DOHH2 (cell line): ENCODE results near the gene COL13A1.

Experiments used
- H3F3A ChIP-seq: fragments of 200-600 bp; sonication (generic), shearing (Covaris generic); 2 replicates; pipeline ENCODE4 v1.6.0; 2016; ENCODE audit warnings: antibody characterized with exemption, mild to moderate bottlenecking; ENCODE audit not compliant: control insufficient read depth, insufficient read depth
- H3K27ac ChIP-seq: fragments of 200-600 bp; sonication (generic); 2 replicates; pipeline ENCODE4 v1.5.1; 2014; ENCODE audit warnings: low read depth, mild to moderate bottlenecking, low read length, moderate library complexity
- H3K27me3 ChIP-seq: fragments of 200-600 bp; sonication (generic); 2 replicates; pipeline ENCODE4 v1.6.1; 2014; ENCODE audit warnings: mild to moderate bottlenecking, low read length, mixed read lengths; ENCODE audit not compliant: control insufficient read depth
- H3K36me3 ChIP-seq: fragments of 200-600 bp; sonication (generic); 2 replicates; pipeline ENCODE4 v1.6.1; 2014; ENCODE audit warnings: mild to moderate bottlenecking, low read length, moderate library complexity, mixed read lengths; ENCODE audit not compliant: control insufficient read depth
- H3K4me1 ChIP-seq: fragments of 200-600 bp; sonication (generic); 2 replicates; pipeline ENCODE4 v1.6.1; 2014; ENCODE audit warnings: mild to moderate bottlenecking, low read length, mixed read lengths; ENCODE audit not compliant: control insufficient read depth
- H3K4me2 ChIP-seq: fragments of 200-600 bp; sonication (generic); 2 replicates; pipeline ENCODE4 v1.6.0; 2014; ENCODE audit warnings: mild to moderate bottlenecking, low read length, moderate library complexity
- H3K4me3 ChIP-seq: fragments of 200-600 bp; sonication (generic); 2 replicates; pipeline ENCODE4 v1.5.1; 2014; ENCODE audit warnings: mild to moderate bottlenecking, low read length, mixed read lengths
- H3K79me2 ChIP-seq: fragments of 200-600 bp; sonication (generic); 2 replicates; pipeline ENCODE4 v1.6.1; 2014; ENCODE audit warnings: mild to moderate bottlenecking, low read length, mixed read lengths; ENCODE audit not compliant: control insufficient read depth
- H3K9me2 ChIP-seq: fragments of 200-600 bp; sonication (generic); replicated peaks from 2 replicates; pipeline ENCODE4 v1.6.1; 2014; ENCODE audit warnings: mild to moderate bottlenecking, low read length, mixed read lengths; ENCODE audit not compliant: control insufficient read depth
- H3K9me3 ChIP-seq: fragments of 200-600 bp; sonication (generic); 2 replicates; pipeline ENCODE4 v1.6.1; 2014; ENCODE audit warnings: antibody characterized with exemption, low read length, mixed read lengths; ENCODE audit not compliant: control insufficient read depth, insufficient read depth
- H4K20me1 ChIP-seq: fragments of 200-600 bp; sonication (generic); 2 replicates; pipeline ENCODE4 v1.6.0; 2014; ENCODE audit warnings: low read depth, mild to moderate bottlenecking, antibody characterized with exemption, low read length, moderate library complexity; ENCODE audit not compliant: control insufficient read depth, insufficient read depth
- EZH2phosphoT487 ChIP-seq: fragments of 200-600 bp; sonication (generic); IDR thresholded peaks from 2 replicates; pipeline ENCODE4 v1.6.1; 2017; ENCODE audit warnings: borderline replicate concordance, mild to moderate bottlenecking, antibody characterized with exemption, low read length, moderate library complexity, mixed read lengths
- TF ChIP-seq, protein P1 (sequence below): fragments of 200-600 bp; sonication (generic); IDR thresholded peaks from one replicate; pipeline ENCODE4 v1.5.1; 2014; ENCODE audit warnings: antibody characterized with exemption, mild to moderate bottlenecking, low read depth, low read length; ENCODE audit not compliant: poor library complexity, severe bottlenecking

The COL13A1 gene

DNA sequence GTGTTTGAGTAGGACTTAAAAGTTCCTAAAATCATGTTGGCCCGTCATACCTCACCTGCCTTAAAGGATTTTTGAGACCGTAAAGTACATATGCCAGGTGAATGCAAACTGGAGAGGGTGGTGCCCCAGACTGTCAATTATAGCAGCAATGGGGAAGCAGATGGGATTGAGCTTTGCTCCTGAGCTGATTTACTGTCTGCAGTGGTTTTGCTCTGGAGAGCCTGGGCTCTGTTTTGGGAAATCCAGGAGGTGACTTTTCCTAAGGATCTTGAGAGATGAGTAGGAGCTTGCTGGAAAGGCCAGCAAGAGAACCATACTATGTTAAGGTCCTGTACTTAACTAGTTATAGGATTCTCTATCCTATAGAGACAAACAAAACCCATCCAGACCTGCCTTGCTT lies 43.0 kb downstream of the COL13A1 start:
- H3K36me3 ChIP-seq = no peaks in the 10 kb centered on the region
- H3K9me2 ChIP-seq = no peaks in the 10 kb centered on the region
- H3K4me3 ChIP-seq = no peak overlapping the region
- H3F3A ChIP-seq = no peaks in the 10 kb centered on the region
- no peak for TF ChIP-seq EZH2phosphoT487
- TF ChIP-seq, protein P1, sequence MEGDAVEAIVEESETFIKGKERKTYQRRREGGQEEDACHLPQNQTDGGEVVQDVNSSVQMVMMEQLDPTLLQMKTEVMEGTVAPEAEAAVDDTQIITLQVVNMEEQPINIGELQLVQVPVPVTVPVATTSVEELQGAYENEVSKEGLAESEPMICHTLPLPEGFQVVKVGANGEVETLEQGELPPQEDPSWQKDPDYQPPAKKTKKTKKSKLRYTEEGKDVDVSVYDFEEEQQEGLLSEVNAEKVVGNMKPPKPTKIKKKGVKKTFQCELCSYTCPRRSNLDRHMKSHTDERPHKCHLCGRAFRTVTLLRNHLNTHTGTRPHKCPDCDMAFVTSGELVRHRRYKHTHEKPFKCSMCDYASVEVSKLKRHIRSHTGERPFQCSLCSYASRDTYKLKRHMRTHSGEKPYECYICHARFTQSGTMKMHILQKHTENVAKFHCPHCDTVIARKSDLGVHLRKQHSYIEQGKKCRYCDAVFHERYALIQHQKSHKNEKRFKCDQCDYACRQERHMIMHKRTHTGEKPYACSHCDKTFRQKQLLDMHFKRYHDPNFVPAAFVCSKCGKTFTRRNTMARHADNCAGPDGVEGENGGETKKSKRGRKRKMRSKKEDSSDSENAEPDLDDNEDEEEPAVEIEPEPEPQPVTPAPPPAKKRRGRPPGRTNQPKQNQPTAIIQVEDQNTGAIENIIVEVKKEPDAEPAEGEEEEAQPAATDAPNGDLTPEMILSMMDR = no peak
- no peaks in the 10 kb centered on the region for H3K4me1 ChIP-seq
- no peaks in the 10 kb centered on the region for H3K79me2 ChIP-seq
- H3K27me3 ChIP-seq = peaks cover 22% of the 10 kb centered on the region
- no peaks in the 10 kb centered on the region for H4K20me1 ChIP-seq
- no peaks in the 10 kb centered on the region for H3K9me3 ChIP-seq
- H3K27ac ChIP-seq = no peak overlapping the region
- no peak overlapping the region for H3K4me2 ChIP-seq

DNA sequence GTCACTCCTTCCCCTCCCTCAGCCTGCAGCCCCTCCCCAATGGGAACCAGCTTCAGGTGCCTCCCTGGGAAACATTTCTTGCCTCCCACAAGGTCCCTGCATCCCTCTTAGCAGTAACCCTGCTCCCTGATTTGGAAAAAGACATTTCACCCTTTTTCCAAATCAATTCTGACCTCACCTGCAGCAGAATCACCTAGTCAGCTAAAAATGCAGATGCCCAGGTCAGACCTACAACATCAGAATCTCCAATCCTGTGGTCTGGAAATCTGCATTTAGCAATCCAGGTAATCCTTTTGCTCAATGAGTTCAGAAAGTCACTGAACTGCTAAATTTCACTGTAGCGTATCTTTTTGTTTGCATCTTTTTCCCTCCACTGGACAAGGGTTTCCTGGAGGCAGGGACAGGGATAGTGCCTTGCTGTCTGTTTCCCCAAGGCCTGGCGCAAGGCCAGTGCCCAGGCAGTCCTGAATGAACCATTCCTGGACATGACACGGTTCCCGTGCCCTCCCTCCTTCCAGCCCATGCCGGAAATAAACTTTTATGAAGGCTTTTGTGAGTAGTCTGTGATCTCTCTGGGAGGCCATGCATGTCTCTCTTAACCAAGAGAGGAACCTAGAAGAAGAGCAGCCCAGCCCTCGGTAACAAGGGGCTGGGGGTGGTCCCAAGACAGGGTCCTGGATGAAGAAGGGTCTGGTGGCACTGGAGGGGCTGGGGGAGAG lies 44.0 kb downstream of the COL13A1 start:
- Histone ChIP-seq H3K27me3 (peaks cover 22% of the 10 kb centered on the region), H3F3A (no peaks in the 10 kb centered on the region), H3K79me2 (no peaks in the 10 kb centered on the region), H4K20me1 (no peaks in the 10 kb centered on the region), H3K9me2 (no peaks in the 10 kb centered on the region), H3K9me3 (no peaks in the 10 kb centered on the region), H3K4me2 (no peak overlapping the region), H3K27ac (no peak overlapping the region), H3K4me3 (no peak overlapping the region), H3K36me3 (no peaks in the 10 kb centered on the region), H3K4me1 (no peaks in the 10 kb centered on the region)
- TF ChIP-seq EZH2phosphoT487 = no peak
- TF ChIP-seq, protein P1 = no peak

DNA sequence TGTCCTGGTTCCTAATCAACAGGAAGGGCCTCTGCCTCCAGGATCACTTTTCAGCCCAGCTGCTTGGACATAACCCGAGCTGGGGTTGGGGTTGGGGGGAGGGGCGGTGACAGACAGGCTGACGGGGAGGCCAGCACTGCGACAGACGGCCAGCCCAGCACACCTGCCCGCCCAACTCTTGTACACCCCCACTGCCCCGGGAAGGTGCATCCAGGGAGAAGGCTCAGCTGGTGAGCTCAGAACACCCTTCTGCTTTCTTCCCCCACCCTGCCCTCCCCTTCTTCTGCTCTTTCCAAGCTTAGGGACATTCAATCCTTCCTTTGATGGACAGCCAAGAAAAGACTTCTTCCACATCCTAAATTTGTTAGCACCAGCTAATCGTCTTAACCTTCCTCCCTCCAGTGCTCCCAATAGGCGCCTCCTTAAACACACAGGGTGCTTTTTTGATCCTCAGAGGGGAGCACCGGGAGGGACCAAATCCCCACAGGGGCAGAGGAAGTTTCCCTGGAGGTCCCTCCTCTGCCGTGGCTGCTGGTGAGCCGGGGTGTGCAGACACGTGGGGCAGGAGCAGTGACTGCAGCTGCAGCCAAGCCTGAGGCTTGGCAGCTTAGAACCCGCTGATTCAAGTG lies 44.7 kb downstream of the COL13A1 start:
- TF ChIP-seq, protein P1 = no peak
- no peak for TF ChIP-seq EZH2phosphoT487
- no peaks in the 10 kb centered on the region for H3K9me3 ChIP-seq
- H3K27me3 ChIP-seq = peaks cover 22% of the 10 kb centered on the region
- H3K4me2 ChIP-seq = no peak overlapping the region
- H3K27ac ChIP-seq = no peak overlapping the region
- H3K4me3 ChIP-seq = no peak overlapping the region
- no peaks in the 10 kb centered on the region for H3K9me2 ChIP-seq
- H3K4me1 ChIP-seq = no peaks in the 10 kb centered on the region
- no peaks in the 10 kb centered on the region for H3F3A ChIP-seq
- no peaks in the 10 kb centered on the region for H3K36me3 ChIP-seq
- no peaks in the 10 kb centered on the region for H3K79me2 ChIP-seq
- no peaks in the 10 kb centered on the region for H4K20me1 ChIP-seq
